ENCODE data around the gene UBXN10.

- TF ChIP-seq POLR2AphosphoS5 (IDR thresholded peaks at IDR 0.05) (no peak), CTCF (IDR thresholded peaks at IDR 0.05) (no peak)
Measured at GRCh38 chr1:20174937-20175666, 10.8 kb upstream of the UBXN10 start.
